ENCODE data around the gene IL27RA. TPM values are rescaled to one million over a fixed set of nuclear protein-coding genes. Genes with fewer than 3 reads are reported as not detected.

The IL27RA gene
- total and polyA plus RNA-seq, 2 donors (not counting 3 experiments of a cell fraction or from before 2014, with no cell fraction given): 1.6 to 4.5 TPM

GRCh38 chr19:14089662-14090508 is 58.3 kb downstream of the IL27RA start:
- H3K9ac ChIP-seq (replicated peaks; ENCODE audit: extremely low read depth, insufficient read depth, low read length): no peak overlapping the region

GRCh38 chr19:14090509-14091080 is 59.0 kb downstream of the IL27RA start, which contains the start of gene SAMD1:
Gene SAMD1, minus strand, starts transcription at chr19:14090751.
- FAIRE-seq: peak; percentile 59
- ChIA-PET POLR2A (interaction anchor here (1.2 kb wide), 1 partner anchor 9 kb away, joined by 4 read pairs; no protein-coding TSS in a partner anchor), CTCF (interaction anchor here (0.6 to 1.0 kb wide), 6 partner anchors 9 to 46 kb away, joined by 3 to 7 read pairs (median 4); partner anchors contain the start of genes ASF1B, MISP3 and PRKACA)
- Histone ChIP-seq H3K27ac (ENCODE audit: insufficient read depth, low read depth, low read length) (peak within 1 kb of the TSS; percentile 65), H3K9ac (replicated peaks; ENCODE audit: extremely low read depth, insufficient read depth, low read length) (peak within 1 kb of the TSS; percentile 78), H3K4me2 (ENCODE audit: insufficient read depth, low read length) (peak within 1 kb of the TSS; percentile 94), H4K20me1 (replicated peaks; ENCODE audit: control insufficient read depth, extremely low read depth, insufficient read depth, low read length) (no peaks in the 10 kb centered on the region), H3K36me3 (ENCODE audit: control insufficient read depth in 2 of 2, extremely low read depth in 1 of 2, insufficient read depth in 2 of 2, low read length in 2 of 2) (peaks cover 0 to 9% of the 10 kb centered on the region in 2 experiments), H3K79me2 (ENCODE audit: control insufficient read depth, insufficient read depth, low read length) (no peaks in the 10 kb centered on the region), H3K4me3 (replicated peaks in 1 of 3; ENCODE audit: insufficient read depth in 1 of 3, low read depth in 1 of 3, low read length in 3 of 3) (peak within 1 kb of the TSS; percentile 52 to 94 (median 86)), H2AFZ (ENCODE audit: low read depth, low read length) (peak within 1 kb of the TSS; percentile 83), H3K27me3 (ENCODE audit: control insufficient read depth in 2 of 2, insufficient read depth in 2 of 2, low read length in 2 of 2) (no peaks in the 10 kb centered on the region), H3K4me1 (ENCODE audit: control insufficient read depth, extremely low read depth, insufficient read depth, low read length) (peaks cover 9% of the 10 kb centered on the region), H3K9me3 (replicated peaks; ENCODE audit: control insufficient read depth, insufficient read depth, low read length) (peaks cover 3% of the 10 kb centered on the region), H3K9me1 (replicated peaks; ENCODE audit: control insufficient read depth, extremely low read depth, insufficient read depth, low read length) (no peaks in the 10 kb centered on the region)
- peak; percentile 67 for DNase-seq (ENCODE audit: low read depth, low spot score)
- dilution Hi-C loops (cut with MboI; ENCODE audit: extremely low pct_ligation_motif_present, low sequenced_read_pairs) (no loop called here), intact Hi-C loops (cut with micrococcal nuclease) (loop anchor here (1.0 to 2.0 kb wide), 2 partner anchors 26 to 46 kb away; partner anchors contain the start of genes ASF1B and PRKACA)
- peak; percentile 6 for TF ChIP-seq POLR2AphosphoS5 (IDR thresholded peaks at IDR 0.05; ENCODE audit: insufficient read depth, low read depth, low read length)
- no peak for TF ChIP-seq MYC (IDR thresholded peaks at IDR 0.05; ENCODE audit: low read depth, low read length)
- BruUV-seq (replicated peaks): no TSS peak

More at GRCh38 chr19:14089662-14090508, 58.3 kb downstream of the IL27RA start:
- Histone ChIP-seq H3K27me3 (ENCODE audit: control insufficient read depth in 2 of 2, insufficient read depth in 2 of 2, low read length in 2 of 2) (no peaks in the 10 kb centered on the region), H4K20me1 (replicated peaks; ENCODE audit: control insufficient read depth, extremely low read depth, insufficient read depth, low read length) (no peaks in the 10 kb centered on the region), H3K4me1 (ENCODE audit: control insufficient read depth, extremely low read depth, insufficient read depth, low read length) (peaks cover 9% of the 10 kb centered on the region), H3K36me3 (ENCODE audit: control insufficient read depth in 2 of 2, extremely low read depth in 1 of 2, insufficient read depth in 2 of 2, low read length in 2 of 2) (peaks cover 0 to 9% of the 10 kb centered on the region in 2 experiments), H3K9me3 (replicated peaks; ENCODE audit: control insufficient read depth, insufficient read depth, low read length) (peaks cover 3% of the 10 kb centered on the region), H3K9me1 (replicated peaks; ENCODE audit: control insufficient read depth, extremely low read depth, insufficient read depth, low read length) (no peaks in the 10 kb centered on the region), H2AFZ (ENCODE audit: low read depth, low read length) (peak overlapping the region; percentile 65), H3K4me3 (replicated peaks in 1 of 3; ENCODE audit: insufficient read depth in 1 of 3, low read depth in 1 of 3, low read length in 3 of 3) (peak overlapping the region; percentile 41 to 52 (median 50)), H3K27ac (ENCODE audit: insufficient read depth, low read depth, low read length) (no peak overlapping the region), H3K79me2 (ENCODE audit: control insufficient read depth, insufficient read depth, low read length) (no peaks in the 10 kb centered on the region), H3K4me2 (ENCODE audit: insufficient read depth, low read length) (peak overlapping the region; percentile 37)
- DNase-seq (ENCODE audit: low read depth, low spot score): peak; percentile 28
- no peak for FAIRE-seq
- dilution Hi-C loops (cut with MboI; ENCODE audit: extremely low pct_ligation_motif_present, low sequenced_read_pairs): no loop called here
- no peak for TF ChIP-seq FOS (IDR thresholded peaks at IDR 0.05; ENCODE audit: borderline replicate concordance, insufficient read depth, low read length)
- no peak for TF ChIP-seq POLR2AphosphoS5 (IDR thresholded peaks at IDR 0.05; ENCODE audit: insufficient read depth, low read depth, low read length)
- no peak for TF ChIP-seq JUN (IDR thresholded peaks at IDR 0.05; ENCODE audit: borderline replicate concordance, insufficient read depth, insufficient read length, low read depth)
- no peak for TF ChIP-seq GATA2 (IDR thresholded peaks at IDR 0.05; ENCODE audit: insufficient read depth, insufficient read length, low read depth, low read length)
- TF ChIP-seq MYC (IDR thresholded peaks at IDR 0.05; ENCODE audit: low read depth, low read length): no peak
- CTCF ChIA-PET: interaction anchor here (0.6 to 1.0 kb wide), 6 partner anchors 8 to 47 kb away, joined by 3 to 7 read pairs (median 4); partner anchors contain the start of genes ASF1B, MISP3 and PRKACA
- intact Hi-C loops (cut with micrococcal nuclease): loop anchor here (2.0 kb wide), 1 partner anchor 27 kb away; the partner anchor contains the start of gene PRKACA
- POLR2A ChIA-PET: interaction anchor here (1.2 kb wide), 1 partner anchor 8 kb away, joined by 4 read pairs; no protein-coding TSS in a partner anchor
- BruUV-seq (replicated peaks): no TSS peak

Measured in endothelial cell of umbilical vein (primary cell).